Measurements from ENCODE around the gene FBXL19. TPM values are rescaled to one million over a fixed set of nuclear protein-coding genes. Genes with fewer than 3 reads are reported as not detected.
A peak's percentile ranks its signal among the peaks of the same experiment; 100 is the strongest.

FBXL19 gene
- total RNA-seq, 1 experiment from 2014 or later = 84.3 TPM

DNA sequence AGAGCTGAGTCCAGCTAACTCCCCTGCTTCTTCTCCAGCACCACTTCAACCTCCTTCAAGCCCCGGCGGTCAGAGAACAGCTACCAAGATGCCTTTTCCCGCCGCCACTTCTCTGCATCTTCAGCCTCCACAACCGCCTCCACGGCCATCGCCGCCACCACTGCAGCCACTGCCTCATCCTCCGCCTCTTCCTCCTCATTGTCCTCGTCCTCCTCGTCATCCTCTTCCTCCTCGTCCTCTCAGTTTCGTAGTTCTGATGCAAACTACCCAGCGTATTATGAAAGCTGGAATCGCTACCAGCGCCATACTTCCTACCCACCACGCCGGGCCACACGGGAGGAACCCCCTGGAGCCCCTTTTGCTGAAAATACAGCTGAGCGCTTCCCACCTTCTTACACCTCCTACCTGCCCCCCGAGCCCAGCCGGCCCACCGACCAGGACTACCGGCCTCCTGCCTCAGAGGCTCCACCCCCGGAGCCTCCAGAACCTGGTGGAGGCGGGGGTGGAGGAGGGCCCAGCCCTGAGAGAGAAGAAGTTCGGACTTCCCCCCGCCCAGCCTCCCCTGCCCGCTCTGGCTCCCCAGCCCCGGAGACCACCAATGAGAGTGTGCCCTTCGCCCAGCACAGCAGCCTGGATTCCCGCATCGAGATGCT lies 41.3 kb downstream of the FBXL19 start:
- ATAC-seq (no peak), DNase-seq (ENCODE audit: low spot score) (no peak)
- TF ChIP-seq FOXJ3 (CRISPR knock-in tag; IDR thresholded peaks at IDR 0.05; ENCODE audit: borderline replicate concordance) = no peak
- no peak for TF ChIP-seq MXD4 (CRISPR knock-in tag; IDR thresholded peaks at IDR 0.05; ENCODE audit: borderline replicate concordance)
- no peak for TF ChIP-seq SMAD4 (CRISPR knock-in tag; IDR thresholded peaks at IDR 0.05)
- no peak for TF ChIP-seq IRF2 (CRISPR knock-in tag; IDR thresholded peaks at IDR 0.05; ENCODE audit: borderline replicate concordance, low read depth)
- TF ChIP-seq MYBL2 (CRISPR knock-in tag; IDR thresholded peaks at IDR 0.05) = no peak
- no peak for TF ChIP-seq CREB1 (CRISPR knock-in tag; IDR thresholded peaks at IDR 0.05)
- TF ChIP-seq ELF4 (CRISPR knock-in tag; IDR thresholded peaks at IDR 0.05; ENCODE audit: low read depth) = no peak
- no peak for TF ChIP-seq JAZF1 (CRISPR knock-in tag; IDR thresholded peaks at IDR 0.05)
- TF ChIP-seq KAT7 (CRISPR knock-in tag; IDR thresholded peaks at IDR 0.05; ENCODE audit: borderline replicate concordance) = no peak
- TF ChIP-seq, protein P1, sequence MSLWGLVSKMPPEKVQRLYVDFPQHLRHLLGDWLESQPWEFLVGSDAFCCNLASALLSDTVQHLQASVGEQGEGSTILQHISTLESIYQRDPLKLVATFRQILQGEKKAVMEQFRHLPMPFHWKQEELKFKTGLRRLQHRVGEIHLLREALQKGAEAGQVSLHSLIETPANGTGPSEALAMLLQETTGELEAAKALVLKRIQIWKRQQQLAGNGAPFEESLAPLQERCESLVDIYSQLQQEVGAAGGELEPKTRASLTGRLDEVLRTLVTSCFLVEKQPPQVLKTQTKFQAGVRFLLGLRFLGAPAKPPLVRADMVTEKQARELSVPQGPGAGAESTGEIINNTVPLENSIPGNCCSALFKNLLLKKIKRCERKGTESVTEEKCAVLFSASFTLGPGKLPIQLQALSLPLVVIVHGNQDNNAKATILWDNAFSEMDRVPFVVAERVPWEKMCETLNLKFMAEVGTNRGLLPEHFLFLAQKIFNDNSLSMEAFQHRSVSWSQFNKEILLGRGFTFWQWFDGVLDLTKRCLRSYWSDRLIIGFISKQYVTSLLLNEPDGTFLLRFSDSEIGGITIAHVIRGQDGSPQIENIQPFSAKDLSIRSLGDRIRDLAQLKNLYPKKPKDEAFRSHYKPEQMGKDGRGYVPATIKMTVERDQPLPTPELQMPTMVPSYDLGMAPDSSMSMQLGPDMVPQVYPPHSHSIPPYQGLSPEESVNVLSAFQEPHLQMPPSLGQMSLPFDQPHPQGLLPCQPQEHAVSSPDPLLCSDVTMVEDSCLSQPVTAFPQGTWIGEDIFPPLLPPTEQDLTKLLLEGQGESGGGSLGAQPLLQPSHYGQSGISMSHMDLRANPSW (CRISPR knock-in tag; conservative IDR thresholded peaks at IDR 0.05; ENCODE audit: low read depth) = no peak
- no peak for TF ChIP-seq CBFB (CRISPR knock-in tag; IDR thresholded peaks at IDR 0.05; ENCODE audit: low read depth)
- no peak for TF ChIP-seq ZNF281 (CRISPR knock-in tag; IDR thresholded peaks at IDR 0.05)
- TF ChIP-seq SMAD3 (CRISPR knock-in tag; IDR thresholded peaks at IDR 0.05; ENCODE audit: borderline replicate concordance) = no peak
- TF ChIP-seq ZNF423 (CRISPR knock-in tag; IDR thresholded peaks at IDR 0.05) = no peak
- H3K4me3 Mint-ChIP-seq = no peak overlapping the region
- no peak overlapping the region for H3K27ac Mint-ChIP-seq
- ChIA-PET CTCF (interaction anchor here (0.6 to 1.7 kb wide), 4 partner anchors 11 to 119 kb away, joined by 3 to 9 read pairs (median 4); no protein-coding TSS in a partner anchor), POLR2A (interaction anchor here (0.6 kb wide), 1 partner anchor 10 kb away, joined by 3 read pairs; no protein-coding TSS in a partner anchor)
- H3K27me3 Mint-ChIP-seq (ENCODE audit: low read depth) = no peaks in the 10 kb centered on the region
- H3K36me3 Mint-ChIP-seq = peaks cover 72% of the 10 kb centered on the region
- 0 out of 2 replicates have a peak, but pooled peaks cover 3% of the 10 kb centered on the region for H3K4me1 Mint-ChIP-seq
- H3K9me3 Mint-ChIP-seq = no peaks in the 10 kb centered on the region

DNA sequence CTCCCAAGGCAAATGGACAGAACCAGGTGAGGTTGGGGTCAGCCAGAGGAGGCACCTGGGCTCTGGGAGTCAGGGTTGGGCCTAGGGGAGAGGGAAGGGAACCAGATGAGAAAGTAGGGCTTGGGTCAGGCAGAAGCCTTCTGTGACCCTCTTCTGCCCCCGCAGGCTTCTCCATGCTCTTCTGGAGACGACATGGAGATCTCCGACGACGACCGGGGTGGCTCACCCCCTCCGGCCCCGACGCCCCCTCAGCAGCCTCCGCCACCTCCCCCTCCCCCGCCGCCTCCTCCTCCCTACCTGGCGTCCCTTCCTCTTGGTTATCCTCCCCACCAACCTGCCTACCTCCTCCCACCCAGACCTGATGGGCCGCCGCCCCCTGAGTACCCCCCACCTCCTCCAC lies 42.1 kb downstream of the FBXL19 start:
- no peaks in the 10 kb centered on the region for H3K9me3 Mint-ChIP-seq
- ATAC-seq (peak; percentile 41; the same call in 1 of the 2 replicates), DNase-seq (ENCODE audit: low spot score) (no peak)
- peaks cover 66% of the 10 kb centered on the region for H3K36me3 Mint-ChIP-seq
- H3K4me3 Mint-ChIP-seq = no peak overlapping the region
- ChIA-PET POLR2A (no interaction called here), CTCF (interaction anchor here (0.6 to 1.7 kb wide), 3 partner anchors 12 to 130 kb away, joined by 5 to 9 read pairs (median 6); no protein-coding TSS in a partner anchor)
- H3K27me3 Mint-ChIP-seq (ENCODE audit: low read depth) = no peaks in the 10 kb centered on the region
- no peak overlapping the region for H3K27ac Mint-ChIP-seq
- no peaks in the 10 kb centered on the region for H3K4me1 Mint-ChIP-seq
- no peak for TF ChIP-seq FOXP1 (CRISPR knock-in tag; IDR thresholded peaks at IDR 0.05; ENCODE audit: borderline replicate concordance)
- no peak for TF ChIP-seq ESRRA (CRISPR knock-in tag; IDR thresholded peaks at IDR 0.05; ENCODE audit: borderline replicate concordance)
- no peak for TF ChIP-seq GTF2I (CRISPR knock-in tag; conservative IDR thresholded peaks at IDR 0.05)
- TF ChIP-seq, protein P2, sequence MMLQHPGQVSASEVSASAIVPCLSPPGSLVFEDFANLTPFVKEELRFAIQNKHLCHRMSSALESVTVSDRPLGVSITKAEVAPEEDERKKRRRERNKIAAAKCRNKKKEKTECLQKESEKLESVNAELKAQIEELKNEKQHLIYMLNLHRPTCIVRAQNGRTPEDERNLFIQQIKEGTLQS (CRISPR knock-in tag; conservative IDR thresholded peaks at IDR 0.05) = no peak
- TF ChIP-seq, protein P3, sequence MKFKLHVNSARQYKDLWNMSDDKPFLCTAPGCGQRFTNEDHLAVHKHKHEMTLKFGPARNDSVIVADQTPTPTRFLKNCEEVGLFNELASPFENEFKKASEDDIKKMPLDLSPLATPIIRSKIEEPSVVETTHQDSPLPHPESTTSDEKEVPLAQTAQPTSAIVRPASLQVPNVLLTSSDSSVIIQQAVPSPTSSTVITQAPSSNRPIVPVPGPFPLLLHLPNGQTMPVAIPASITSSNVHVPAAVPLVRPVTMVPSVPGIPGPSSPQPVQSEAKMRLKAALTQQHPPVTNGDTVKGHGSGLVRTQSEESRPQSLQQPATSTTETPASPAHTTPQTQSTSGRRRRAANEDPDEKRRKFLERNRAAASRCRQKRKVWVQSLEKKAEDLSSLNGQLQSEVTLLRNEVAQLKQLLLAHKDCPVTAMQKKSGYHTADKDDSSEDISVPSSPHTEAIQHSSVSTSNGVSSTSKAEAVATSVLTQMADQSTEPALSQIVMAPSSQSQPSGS (CRISPR knock-in tag; IDR thresholded peaks at IDR 0.05; ENCODE audit: borderline replicate concordance, low read depth) = no peak
- no peak for TF ChIP-seq SMAD4 (CRISPR knock-in tag; IDR thresholded peaks at IDR 0.05)
- TF ChIP-seq PRDM15 (CRISPR knock-in tag; IDR thresholded peaks at IDR 0.05) = no peak
- no peak for TF ChIP-seq ZNF281 (CRISPR knock-in tag; IDR thresholded peaks at IDR 0.05)

Data from WTC11 (cell line).